ENCODE results near the gene TCF12. TPM values are rescaled to one million over a fixed set of nuclear protein-coding genes. Genes with fewer than 3 reads are reported as not detected.

Gene TCF12
- total RNA-seq, 1 donor from 2014 or later = 164 TPM

- Mint-ChIP-seq H3K4me1 (ENCODE audit: unreplicated experiment) (peaks cover 19% of the 10 kb centered on the region), H3K9me3 (ENCODE audit: unreplicated experiment) (no peaks in the 10 kb centered on the region), H3K4me3 (ENCODE audit: unreplicated experiment) (no peak overlapping the region), H3K27me3 (ENCODE audit: unreplicated experiment) (no peaks in the 10 kb centered on the region), H3K36me3 (ENCODE audit: unreplicated experiment) (peaks cover 60% of the 10 kb centered on the region), H3K27ac (ENCODE audit: unreplicated experiment) (peak overlapping the region; percentile 43)
- DNase-seq (ENCODE audit: extremely low spot score, unreplicated experiment) = no peak
- TF ChIP-seq CTCF (IDR thresholded peaks at IDR 0.05) = no peak
Observed at GRCh38 chr15:57237301-57237642, 318.8 kb downstream of the TCF12 start.

- DNase-seq (ENCODE audit: extremely low spot score, unreplicated experiment) = no peak
- Mint-ChIP-seq H3K36me3 (ENCODE audit: unreplicated experiment) (peaks cover 58% of the 10 kb centered on the region), H3K27ac (ENCODE audit: unreplicated experiment) (no peak overlapping the region), H3K4me3 (ENCODE audit: unreplicated experiment) (no peak overlapping the region), H3K27me3 (ENCODE audit: unreplicated experiment) (no peaks in the 10 kb centered on the region), H3K4me1 (ENCODE audit: unreplicated experiment) (peaks cover 19% of the 10 kb centered on the region), H3K9me3 (ENCODE audit: unreplicated experiment) (no peaks in the 10 kb centered on the region)
- TF ChIP-seq CTCF (IDR thresholded peaks at IDR 0.05) = no peak
Observed at GRCh38 chr15:57237676-57238075, 319.2 kb downstream of the TCF12 start.

GRCh38 chr15:57245130-57245529 is 326.7 kb downstream of the TCF12 start:
- Mint-ChIP-seq H3K4me1 (ENCODE audit: unreplicated experiment) (no peaks in the 10 kb centered on the region), H3K36me3 (ENCODE audit: unreplicated experiment) (peaks cover 50% of the 10 kb centered on the region), H3K4me3 (ENCODE audit: unreplicated experiment) (no peak overlapping the region), H3K27ac (ENCODE audit: unreplicated experiment) (peak overlapping the region; percentile 10), H3K27me3 (ENCODE audit: unreplicated experiment) (no peaks in the 10 kb centered on the region), H3K9me3 (ENCODE audit: unreplicated experiment) (peaks cover 6% of the 10 kb centered on the region)
- no peak for DNase-seq (ENCODE audit: extremely low spot score, unreplicated experiment)
- TF ChIP-seq CTCF (IDR thresholded peaks at IDR 0.05) = no peak

- Mint-ChIP-seq H3K9me3 (ENCODE audit: unreplicated experiment) (peaks cover 6% of the 10 kb centered on the region), H3K27me3 (ENCODE audit: unreplicated experiment) (no peaks in the 10 kb centered on the region), H3K4me1 (ENCODE audit: unreplicated experiment) (no peaks in the 10 kb centered on the region), H3K27ac (ENCODE audit: unreplicated experiment) (no peak overlapping the region), H3K36me3 (ENCODE audit: unreplicated experiment) (peaks cover 52% of the 10 kb centered on the region), H3K4me3 (ENCODE audit: unreplicated experiment) (no peak overlapping the region)
- DNase-seq (ENCODE audit: extremely low spot score, unreplicated experiment) = no peak
- TF ChIP-seq CTCF (IDR thresholded peaks at IDR 0.05) = no peak
Observed at GRCh38 chr15:57245714-57246113, 327.3 kb downstream of the TCF12 start.

- Mint-ChIP-seq H3K4me1 (ENCODE audit: unreplicated experiment) (peaks cover 19% of the 10 kb centered on the region), H3K9me3 (ENCODE audit: unreplicated experiment) (peaks cover 6% of the 10 kb centered on the region), H3K36me3 (ENCODE audit: unreplicated experiment) (peaks cover 52% of the 10 kb centered on the region), H3K27me3 (ENCODE audit: unreplicated experiment) (no peaks in the 10 kb centered on the region), H3K4me3 (ENCODE audit: unreplicated experiment) (no peak overlapping the region), H3K27ac (ENCODE audit: unreplicated experiment) (no peak overlapping the region)
- TF ChIP-seq CTCF (IDR thresholded peaks at IDR 0.05) = no peak
- DNase-seq (ENCODE audit: extremely low spot score, unreplicated experiment) = no peak
Observed at GRCh38 chr15:57248074-57248473, 329.6 kb downstream of the TCF12 start.

All from osteocyte (in vitro differentiated cells).